Nephron progenitor cell (in vitro differentiated cells): ENCODE measurements around the gene ALPL.

Experiments used
- DNase-seq: peaks from one replicate; pipeline ENCODE4 v3.0.0; 2021
- H3K27ac Mint-ChIP-seq: 2 replicates; pipeline ENCODE4 v1.8.0; 2021; ENCODE audit warnings: mild to moderate bottlenecking, moderate library complexity, mixed read lengths
- H3K27me3 Mint-ChIP-seq: 2 replicates; pipeline ENCODE4 v1.8.0; 2021; ENCODE audit warnings: mild to moderate bottlenecking, low read depth, mixed read lengths; ENCODE audit not compliant: poor library complexity
- H3K36me3 Mint-ChIP-seq: 2 replicates; pipeline ENCODE4 v1.8.0; 2021; ENCODE audit warnings: low read depth, mixed read lengths
- H3K4me1 Mint-ChIP-seq: 2 replicates; pipeline ENCODE4 v1.8.0; 2021; ENCODE audit warnings: mixed read lengths
- H3K4me3 Mint-ChIP-seq: 2 replicates; pipeline ENCODE4 v1.8.0; 2021; ENCODE audit warnings: mild to moderate bottlenecking, moderate library complexity, mixed read lengths
- H3K9me3 Mint-ChIP-seq: 2 replicates; pipeline ENCODE4 v1.8.0; 2021; ENCODE audit warnings: mild to moderate bottlenecking, moderate library complexity, mixed read lengths
- TF ChIP-seq, protein P1 (sequence below): fragments of 200-600 bp; sonication (generic); IDR thresholded peaks from 2 replicates; pipeline ENCODE4 v1.5.0; 2021; ENCODE audit warnings: antibody characterized with exemption

Gene ALPL

DNA sequence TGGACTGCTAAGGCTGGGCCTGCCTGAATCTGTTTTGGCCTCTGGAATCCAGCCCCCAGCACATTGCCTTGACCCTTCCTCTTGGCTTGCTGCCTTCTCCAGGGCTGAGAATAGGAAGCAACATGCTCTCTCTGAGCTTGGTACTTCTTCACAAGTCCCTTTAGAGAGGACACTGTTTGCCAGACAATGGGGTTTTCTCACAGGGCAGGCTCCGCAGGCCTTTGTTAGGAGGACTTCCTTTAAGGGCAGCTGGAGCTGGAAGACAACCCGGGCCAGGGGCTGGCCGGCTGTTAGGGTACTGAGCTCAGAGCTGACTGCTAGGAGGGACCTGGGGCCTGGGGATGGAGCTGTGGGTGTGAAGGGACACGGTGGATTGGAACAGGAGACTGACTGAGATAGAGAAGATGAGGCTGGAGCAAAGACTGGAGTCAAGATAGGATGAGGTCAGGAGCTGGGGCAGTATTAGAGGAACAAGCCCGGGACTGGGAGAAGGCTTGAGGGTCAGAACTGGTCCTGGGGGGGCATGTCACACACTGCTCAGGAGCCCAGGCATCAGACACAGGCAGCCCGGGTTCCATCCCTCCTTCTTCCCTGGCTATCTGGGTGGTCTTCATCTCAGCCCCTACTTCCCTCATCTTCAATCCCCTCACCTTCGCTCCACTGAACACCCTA lies 5.4 kb upstream of the ALPL start:
- Mint-ChIP-seq H3K4me3 (no peak overlapping the region), H3K4me1 (peaks cover 3% of the 10 kb centered on the region), H3K27ac (no peak overlapping the region), H3K36me3 (no peaks in the 10 kb centered on the region), H3K9me3 (no peaks in the 10 kb centered on the region), H3K27me3 (peaks cover 29% of the 10 kb centered on the region)
- no peak for DNase-seq
- TF ChIP-seq, protein P1, sequence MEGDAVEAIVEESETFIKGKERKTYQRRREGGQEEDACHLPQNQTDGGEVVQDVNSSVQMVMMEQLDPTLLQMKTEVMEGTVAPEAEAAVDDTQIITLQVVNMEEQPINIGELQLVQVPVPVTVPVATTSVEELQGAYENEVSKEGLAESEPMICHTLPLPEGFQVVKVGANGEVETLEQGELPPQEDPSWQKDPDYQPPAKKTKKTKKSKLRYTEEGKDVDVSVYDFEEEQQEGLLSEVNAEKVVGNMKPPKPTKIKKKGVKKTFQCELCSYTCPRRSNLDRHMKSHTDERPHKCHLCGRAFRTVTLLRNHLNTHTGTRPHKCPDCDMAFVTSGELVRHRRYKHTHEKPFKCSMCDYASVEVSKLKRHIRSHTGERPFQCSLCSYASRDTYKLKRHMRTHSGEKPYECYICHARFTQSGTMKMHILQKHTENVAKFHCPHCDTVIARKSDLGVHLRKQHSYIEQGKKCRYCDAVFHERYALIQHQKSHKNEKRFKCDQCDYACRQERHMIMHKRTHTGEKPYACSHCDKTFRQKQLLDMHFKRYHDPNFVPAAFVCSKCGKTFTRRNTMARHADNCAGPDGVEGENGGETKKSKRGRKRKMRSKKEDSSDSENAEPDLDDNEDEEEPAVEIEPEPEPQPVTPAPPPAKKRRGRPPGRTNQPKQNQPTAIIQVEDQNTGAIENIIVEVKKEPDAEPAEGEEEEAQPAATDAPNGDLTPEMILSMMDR, result no peak

DNA sequence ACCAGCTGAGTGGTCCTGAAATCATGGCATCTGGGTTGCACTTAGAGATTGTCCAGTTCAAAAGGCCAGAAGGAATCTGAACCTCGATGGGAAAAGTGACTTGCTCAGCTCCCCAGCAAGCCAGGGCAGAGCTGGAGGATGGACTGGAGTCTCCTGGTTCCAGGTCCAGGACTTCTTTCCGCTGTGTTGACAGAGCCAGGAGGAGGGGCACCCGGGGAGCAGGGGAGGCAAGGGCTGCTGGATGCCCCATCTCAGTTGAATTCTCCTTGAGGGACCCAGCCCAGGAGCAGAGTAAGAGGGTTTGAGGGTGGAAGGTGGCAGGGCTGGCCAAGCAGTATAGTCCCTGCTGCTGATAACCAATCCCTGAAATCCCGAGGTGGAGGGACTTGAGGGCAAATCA lies 2.4 kb upstream of the ALPL start:
- H3K27me3 Mint-ChIP-seq, result peaks cover 31% of the 10 kb centered on the region
- H3K9me3 Mint-ChIP-seq, result no peaks in the 10 kb centered on the region
- no peak overlapping the region for H3K27ac Mint-ChIP-seq
- H3K36me3 Mint-ChIP-seq, result no peaks in the 10 kb centered on the region
- peaks cover 25% of the 10 kb centered on the region for H3K4me1 Mint-ChIP-seq
- no peak for DNase-seq
- no peak overlapping the region for H3K4me3 Mint-ChIP-seq
- TF ChIP-seq, protein P1, result no peak

DNA sequence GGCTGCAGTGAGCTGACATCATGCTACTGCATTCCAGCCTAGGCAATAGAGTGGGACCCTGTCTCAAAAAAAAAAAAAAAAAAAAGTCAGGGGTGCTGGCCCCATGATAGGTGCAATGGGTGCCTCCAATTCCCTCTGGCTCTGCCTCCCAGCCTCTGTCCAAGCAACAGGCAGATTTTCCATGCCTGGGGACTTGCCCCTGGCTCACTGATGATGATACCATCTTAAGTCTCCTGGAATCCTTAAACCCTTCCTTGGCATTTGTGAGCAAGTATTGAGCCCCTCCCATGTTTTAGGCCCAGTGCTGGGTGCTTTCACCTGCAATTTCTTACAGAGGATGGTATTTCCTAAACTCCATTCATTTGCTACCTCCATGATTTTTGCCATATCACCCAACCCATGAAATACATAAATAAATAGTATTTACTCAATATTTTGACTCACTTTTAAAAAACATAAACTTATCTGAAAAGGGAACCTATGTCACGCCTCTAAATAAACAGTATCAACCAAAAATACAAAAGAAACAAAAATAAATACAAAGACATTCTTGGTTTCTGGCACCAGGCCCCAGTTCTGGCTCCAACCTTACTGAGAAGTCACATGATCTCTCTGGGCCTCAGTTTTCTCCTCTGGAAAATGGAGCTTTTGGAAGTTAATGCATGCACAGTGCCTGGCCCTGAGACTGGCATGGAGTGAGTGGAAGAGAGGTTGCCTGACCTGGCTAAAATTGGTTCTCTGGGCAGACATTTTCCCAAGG lies 1.5 kb upstream of the ALPL start:
- no peaks in the 10 kb centered on the region for H3K9me3 Mint-ChIP-seq
- peak overlapping the region; percentile 33 for H3K4me3 Mint-ChIP-seq
- H3K4me1 Mint-ChIP-seq, result peaks cover 25% of the 10 kb centered on the region
- TF ChIP-seq, protein P1, result no peak
- peaks cover 27% of the 10 kb centered on the region for H3K27me3 Mint-ChIP-seq
- H3K36me3 Mint-ChIP-seq, result no peaks in the 10 kb centered on the region
- no peak overlapping the region for H3K27ac Mint-ChIP-seq
- DNase-seq, result no peak

DNA sequence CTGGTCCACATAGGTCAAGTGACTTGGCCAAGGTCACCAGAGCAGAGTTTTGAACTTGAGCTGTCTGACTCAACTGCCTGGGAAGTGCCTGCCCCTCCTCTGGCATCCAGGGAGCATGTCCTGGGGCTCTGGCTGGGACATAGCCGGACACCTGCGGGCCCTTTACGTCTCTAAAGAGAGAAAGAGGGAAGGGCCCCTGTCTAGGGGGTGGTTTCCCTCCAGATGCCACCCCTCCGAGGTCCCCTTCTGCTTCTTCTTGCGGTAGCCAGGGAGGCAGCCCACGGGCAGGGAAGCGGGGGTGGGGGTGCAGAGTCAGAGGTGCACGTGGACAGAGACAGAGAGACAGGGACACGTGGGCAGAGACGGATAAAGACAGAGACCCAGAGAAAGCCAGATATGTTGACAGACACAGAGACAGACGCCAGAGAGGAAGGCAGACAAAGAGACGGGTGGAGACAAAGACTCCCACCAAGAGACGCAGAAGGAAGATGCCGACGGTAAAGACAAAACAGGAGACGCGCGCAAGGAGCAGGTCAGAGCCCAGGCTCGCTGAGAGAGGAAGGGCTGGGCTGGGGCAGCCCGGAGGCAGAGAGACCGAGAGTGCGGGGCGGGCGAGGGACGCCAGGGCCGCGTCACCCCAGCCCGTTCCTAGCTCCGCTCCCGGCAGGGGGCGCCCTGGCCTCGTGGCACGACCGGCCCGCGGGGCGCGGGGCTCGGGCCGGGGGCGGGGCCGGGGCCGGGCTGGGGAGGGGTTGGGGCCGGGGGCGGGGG lies 458 bp upstream of the ALPL start:
- H3K27me3 Mint-ChIP-seq, result peaks cover 28% of the 10 kb centered on the region
- H3K9me3 Mint-ChIP-seq, result no peaks in the 10 kb centered on the region
- no peaks in the 10 kb centered on the region for H3K36me3 Mint-ChIP-seq
- peak; percentile 96 for DNase-seq
- TF ChIP-seq, protein P1, result peak; percentile 37
- H3K4me3 Mint-ChIP-seq, result peak overlapping the region; percentile 87
- H3K27ac Mint-ChIP-seq, result peak overlapping the region; percentile 18
- peaks cover 27% of the 10 kb centered on the region for H3K4me1 Mint-ChIP-seq

DNA sequence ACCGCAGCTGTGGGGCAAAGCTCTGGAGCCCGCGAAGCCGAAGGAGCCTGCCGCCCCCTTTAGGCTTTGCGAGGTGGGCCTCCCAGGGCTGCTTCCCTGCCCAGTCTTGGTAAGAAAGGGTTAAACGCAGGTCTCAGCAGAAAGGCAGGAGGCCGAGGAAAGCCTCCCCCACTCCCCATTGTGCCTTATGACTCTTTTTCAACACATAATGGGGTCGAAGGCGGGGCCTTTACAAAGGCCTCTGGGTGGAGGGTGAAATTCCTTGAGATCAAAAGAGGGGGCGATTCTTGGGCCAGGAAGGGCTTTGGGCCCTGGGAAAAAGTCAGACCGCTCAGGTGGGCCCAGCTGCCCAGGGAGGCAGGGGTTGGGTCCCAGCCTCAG lies 880 bp downstream of the ALPL start:
- H3K9me3 Mint-ChIP-seq, result no peaks in the 10 kb centered on the region
- DNase-seq, result no peak
- TF ChIP-seq, protein P1, result no peak
- H3K27me3 Mint-ChIP-seq, result peaks cover 31% of the 10 kb centered on the region
- peak overlapping the region; percentile 73 for H3K4me3 Mint-ChIP-seq
- peaks cover 38% of the 10 kb centered on the region for H3K4me1 Mint-ChIP-seq
- H3K36me3 Mint-ChIP-seq, result no peaks in the 10 kb centered on the region
- no peak overlapping the region for H3K27ac Mint-ChIP-seq
